ENCODE data around the gene FSTL5. TPM values are rescaled to one million over a fixed set of nuclear protein-coding genes. Genes with fewer than 3 reads are reported as not detected.

The FSTL5 gene
- total RNA-seq, 1 donor from 2014 or later = 0.08 TPM

- H3K4me1 Mint-ChIP-seq (ENCODE audit: unreplicated experiment) = peaks cover 3% of the 10 kb centered on the region
- H3K9me3 Mint-ChIP-seq (ENCODE audit: unreplicated experiment) = no peaks in the 10 kb centered on the region
- no peak overlapping the region for H3K4me3 Mint-ChIP-seq (ENCODE audit: unreplicated experiment)
- no peaks in the 10 kb centered on the region for H3K36me3 Mint-ChIP-seq (ENCODE audit: low read depth, unreplicated experiment)
- H3K27ac Mint-ChIP-seq (ENCODE audit: unreplicated experiment) = no peak overlapping the region
- no peak for TF ChIP-seq CTCF (IDR thresholded peaks at IDR 0.05; ENCODE audit: unreplicated experiment)
- no peaks in the 10 kb centered on the region for H3K27me3 Mint-ChIP-seq (ENCODE audit: unreplicated experiment)
- no peak for DNase-seq (ENCODE audit: low spot score)
Measured at GRCh38 chr4:161438096-161438495, 725.7 kb downstream of the FSTL5 start.

- DNase-seq (ENCODE audit: low spot score) = no peak
- no peaks in the 10 kb centered on the region for H3K36me3 Mint-ChIP-seq (ENCODE audit: low read depth, unreplicated experiment)
- no peaks in the 10 kb centered on the region for H3K9me3 Mint-ChIP-seq (ENCODE audit: unreplicated experiment)
- H3K27ac Mint-ChIP-seq (ENCODE audit: unreplicated experiment) = no peak overlapping the region
- H3K27me3 Mint-ChIP-seq (ENCODE audit: unreplicated experiment) = no peaks in the 10 kb centered on the region
- TF ChIP-seq CTCF (IDR thresholded peaks at IDR 0.05; ENCODE audit: unreplicated experiment) = no peak
- H3K4me1 Mint-ChIP-seq (ENCODE audit: unreplicated experiment) = no peaks in the 10 kb centered on the region
- H3K4me3 Mint-ChIP-seq (ENCODE audit: unreplicated experiment) = no peak overlapping the region
Measured at GRCh38 chr4:161428180-161428965, 735.4 kb downstream of the FSTL5 start.

GRCh38 chr4:161419822-161420221 lies 744.0 kb downstream of the FSTL5 start:
- Mint-ChIP-seq H3K27ac (ENCODE audit: unreplicated experiment) (no peak overlapping the region), H3K4me3 (ENCODE audit: unreplicated experiment) (no peak overlapping the region), H3K4me1 (ENCODE audit: unreplicated experiment) (peaks cover 9% of the 10 kb centered on the region), H3K9me3 (ENCODE audit: unreplicated experiment) (no peaks in the 10 kb centered on the region), H3K27me3 (ENCODE audit: unreplicated experiment) (no peaks in the 10 kb centered on the region), H3K36me3 (ENCODE audit: low read depth, unreplicated experiment) (no peaks in the 10 kb centered on the region)
- peak; percentile 66 for TF ChIP-seq CTCF (IDR thresholded peaks at IDR 0.05; ENCODE audit: unreplicated experiment)
- peak; percentile 46 for DNase-seq (ENCODE audit: low spot score)

- TF ChIP-seq CTCF (IDR thresholded peaks at IDR 0.05; ENCODE audit: unreplicated experiment) = no peak
- Mint-ChIP-seq H3K4me3 (ENCODE audit: unreplicated experiment) (no peak overlapping the region), H3K27me3 (ENCODE audit: unreplicated experiment) (no peaks in the 10 kb centered on the region), H3K36me3 (ENCODE audit: low read depth, unreplicated experiment) (no peaks in the 10 kb centered on the region), H3K4me1 (ENCODE audit: unreplicated experiment) (no peaks in the 10 kb centered on the region), H3K27ac (ENCODE audit: unreplicated experiment) (no peak overlapping the region), H3K9me3 (ENCODE audit: unreplicated experiment) (no peaks in the 10 kb centered on the region)
- DNase-seq (ENCODE audit: low spot score) = no peak
Measured at GRCh38 chr4:161411901-161412300, 751.9 kb downstream of the FSTL5 start.

GRCh38 chr4:161404346-161405110 lies 759.3 kb downstream of the FSTL5 start:
- Mint-ChIP-seq H3K4me3 (ENCODE audit: unreplicated experiment) (no peak overlapping the region), H3K27me3 (ENCODE audit: unreplicated experiment) (no peaks in the 10 kb centered on the region), H3K36me3 (ENCODE audit: low read depth, unreplicated experiment) (no peaks in the 10 kb centered on the region), H3K9me3 (ENCODE audit: unreplicated experiment) (no peaks in the 10 kb centered on the region), H3K27ac (ENCODE audit: unreplicated experiment) (no peak overlapping the region), H3K4me1 (ENCODE audit: unreplicated experiment) (peaks cover 9% of the 10 kb centered on the region)
- TF ChIP-seq CTCF (IDR thresholded peaks at IDR 0.05; ENCODE audit: unreplicated experiment) = no peak
- no peak for DNase-seq (ENCODE audit: low spot score)
